ENCODE data around the gene TREML2.

DNA sequence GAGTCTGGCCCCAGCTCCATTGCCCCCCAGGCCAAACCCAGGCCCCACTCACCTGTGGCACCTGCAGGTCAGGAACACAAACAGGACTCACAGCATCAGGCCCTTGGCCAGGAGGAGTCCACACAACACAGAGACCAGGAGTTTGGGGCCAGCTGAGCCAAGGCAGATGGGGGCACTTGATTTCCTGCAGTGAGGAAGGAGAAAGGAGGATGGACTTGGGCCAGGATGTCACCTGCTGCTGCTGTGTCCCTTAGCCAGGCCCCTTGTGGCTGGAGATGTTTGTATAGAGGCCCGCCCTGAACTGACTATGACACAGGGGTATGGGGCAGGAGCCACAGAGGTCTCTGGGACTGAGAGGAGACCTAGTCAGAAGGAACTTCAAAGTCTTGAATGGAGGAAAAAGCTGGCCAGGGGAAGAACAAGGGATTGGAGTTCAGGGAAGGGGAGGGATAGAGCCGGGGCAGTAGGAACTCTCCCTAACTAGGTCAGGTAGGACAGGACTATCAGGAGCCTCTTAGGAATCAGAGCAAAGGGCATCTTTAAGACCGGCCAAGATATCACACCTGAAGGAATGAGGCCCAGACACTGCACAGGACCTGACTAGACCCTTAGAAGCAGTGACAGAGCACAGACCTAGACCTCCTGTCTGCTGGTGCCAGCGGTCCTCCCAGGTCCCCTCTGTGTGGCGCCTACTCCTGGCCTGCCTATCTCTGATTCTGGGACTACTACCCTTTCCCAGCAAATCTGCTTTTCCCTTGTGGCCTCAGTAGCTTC lies 8.8 kb upstream of the TREML2 start:
- TF ChIP-seq CTCF (IDR thresholded peaks at IDR 0.05) (no peak), EP300 (IDR thresholded peaks at IDR 0.05) (no peak)
